CD14-positive monocyte (primary cell): ENCODE measurements around the gene SLCO3A1. TPM values are rescaled to one million over a fixed set of nuclear protein-coding genes. Genes with fewer than 3 reads are reported as not detected.

Source experiments
- DNase-seq, 3 donors: peaks; one replicate each; pipeline ENCODE4 v3.0.0-alpha.2; 2011 to 2022
- H2AFZ ChIP-seq: 2 replicates; pipeline ENCODE4 v1.6.0; 2012; ENCODE audit warnings: mild to moderate bottlenecking, low read depth, low read length, inconsistent platforms; ENCODE audit not compliant: insufficient read depth, poor library complexity, severe bottlenecking
- H3K27ac ChIP-seq, 2 donors: 1 replicate in 1 of 2; 2 replicates in 1 of 2; pipeline ENCODE4 v1.5.1; 2012 to 2013; ENCODE audit warnings: low read length in 2 of 2, control low read depth in 1 of 2, inconsistent platforms in 1 of 2, low read depth in 1 of 2, mild to moderate bottlenecking in 1 of 2
- H3K27me3 ChIP-seq, 2 donors: one replicate each; pipeline versions ENCODE4 v1.6.0 to v1.6.1; 2011 to 2013; ENCODE audit warnings: low read length in 2 of 2; ENCODE audit not compliant: control insufficient read depth in 2 of 2, insufficient read depth in 2 of 2
- H3K36me3 ChIP-seq, 2 donors: replicated peaks in 1 of 2; 1 replicate in 1 of 2; 2 replicates in 1 of 2; pipeline versions ENCODE4 v1.5.1 to v1.6.1; 2012 to 2013; ENCODE audit warnings: low read length in 2 of 2, control low read depth in 1 of 2, inconsistent platforms in 1 of 2, mild to moderate bottlenecking in 1 of 2; ENCODE audit not compliant: insufficient read depth in 2 of 2, control insufficient read depth in 1 of 2
- H3K4me1 ChIP-seq, 2 donors: 1 replicate in 1 of 2; 2 replicates in 1 of 2; pipeline versions ENCODE4 v1.5.1 to v1.6.1; 2012 to 2013; ENCODE audit warnings: low read length in 2 of 2, control low read depth in 1 of 2, inconsistent platforms in 1 of 2, mild to moderate bottlenecking in 1 of 2, moderate library complexity in 1 of 2; ENCODE audit not compliant: insufficient read depth in 2 of 2, control insufficient read depth in 1 of 2
- H3K4me2 ChIP-seq: replicated peaks from 2 replicates; pipeline ENCODE3; 2012; ENCODE audit warnings: low read length, moderate library complexity, mild to moderate bottlenecking; ENCODE audit not compliant: poor library complexity, severe bottlenecking; ENCODE audit errors: extremely low read depth
- H3K4me3 ChIP-seq, 3 experiments: fragments of 200-600 bp in 1 of 3; sonication (generic) in 1 of 3; replicated peaks in 1 of 3; 1 replicate in 2 of 3; 2 replicates in 1 of 3; pipeline ENCODE4 v1.5.1; 2011 to 2013; ENCODE audit warnings: low read length in 3 of 3, mild to moderate bottlenecking in 3 of 3, control low read depth in 2 of 3, low read depth in 2 of 3, inconsistent platforms in 1 of 3, moderate library complexity in 1 of 3
- H3K79me2 ChIP-seq: 2 replicates; pipeline ENCODE4 v1.6.0; 2012; ENCODE audit warnings: mild to moderate bottlenecking, control low read depth, inconsistent platforms, low read length, moderate library complexity; ENCODE audit not compliant: insufficient read depth
- H3K9ac ChIP-seq: 2 replicates; pipeline ENCODE4 v1.6.0; 2017; ENCODE audit warnings: low read length, mild to moderate bottlenecking; ENCODE audit not compliant: insufficient read depth, poor library complexity, severe bottlenecking
- H3K9me3 ChIP-seq, 2 donors: replicated peaks in 1 of 2; 1 replicate in 1 of 2; 2 replicates in 1 of 2; pipeline versions ENCODE4 v1.5.1 to v1.6.1; 2012 to 2013; ENCODE audit warnings: low read length in 2 of 2, control low read depth in 1 of 2; ENCODE audit not compliant: control insufficient read depth in 1 of 2, insufficient read depth in 1 of 2
- H4K20me1 ChIP-seq: 2 replicates; pipeline ENCODE4 v1.6.0; 2012; ENCODE audit warnings: mild to moderate bottlenecking, low read length, control low read depth, moderate library complexity; ENCODE audit not compliant: insufficient read depth
- H3K27ac Mint-ChIP-seq, 7 donors: one replicate each; pipeline ENCODE4 v1.8.0; 2020; ENCODE audit warnings: mild to moderate bottlenecking in 7 of 7, mixed read lengths in 7 of 7, moderate library complexity in 6 of 7, inconsistent platforms in 2 of 7
- H3K27me3 Mint-ChIP-seq, 3 donors: one replicate each; pipeline ENCODE4 v1.8.0; 2021 to 2022; ENCODE audit warnings: low read depth in 3 of 3, mild to moderate bottlenecking in 3 of 3, mixed read lengths in 3 of 3, moderate library complexity in 3 of 3, inconsistent platforms in 1 of 3
- H3K36me3 Mint-ChIP-seq, 2 donors: one replicate each; pipeline ENCODE4 v1.8.0; 2020; ENCODE audit warnings: mixed read lengths in 2 of 2, inconsistent platforms in 1 of 2, mild to moderate bottlenecking in 1 of 2
- H3K4me1 Mint-ChIP-seq: one replicate; pipeline ENCODE4 v1.8.0; 2020; ENCODE audit warnings: mild to moderate bottlenecking, mixed read lengths
- H3K4me3 Mint-ChIP-seq, 2 donors: one replicate each; pipeline ENCODE4 v1.8.0; 2020; ENCODE audit warnings: mild to moderate bottlenecking in 2 of 2, mixed read lengths in 2 of 2, moderate library complexity in 1 of 2
- H3K9me3 Mint-ChIP-seq, 7 donors: one replicate each; pipeline ENCODE4 v1.8.0; 2020 to 2022; ENCODE audit warnings: mixed read lengths in 7 of 7, mild to moderate bottlenecking in 6 of 7, moderate library complexity in 6 of 7, inconsistent platforms in 2 of 7
- WGBS: methylation state at CpG from one replicate; pipeline ENCODE4 v1.1.5; 2013; ENCODE audit warnings: missing lambda C conversion rate; ENCODE audit not compliant: insufficient coverage; 5-methylcytosine and 5-hydroxymethylcytosine counted together
- intact Hi-C, 2 donors: fragments of 100-400 bp; cut with micrococcal nuclease; formaldehyde crosslinking; loops; one replicate each; pipeline versions ENCODE4 v1.15.0 to v1.15.1; 2023
- polyA plus RNA-seq, 3 donors: library from polyadenylated mRNA; depleted of rRNA in 1 of 3; unstranded in 2 of 3; stranded (reverse) in 1 of 3; fragments of 300-500 nt in 2 of 3; fragments of >200 nt in 1 of 3; fragmentation: Illumina TruSeq in 2 of 3; gene quantifications; 1 replicate in 2 of 3; 2 replicates in 1 of 3; pipeline ENCODE4 v1.2.3, GENCODE V29; 2012 to 2021
- TF ChIP-seq, protein P1 (sequence below): fragments of 200-600 bp; IDR thresholded peaks from one replicate; pipeline ENCODE4 v1.8.0; 2022; ENCODE audit warnings: antibody characterized with exemption, mild to moderate bottlenecking

Gene SLCO3A1
- polyA plus RNA-seq, 3 donors: 53.7 to 76.2 (median 62.8) TPM

DNA sequence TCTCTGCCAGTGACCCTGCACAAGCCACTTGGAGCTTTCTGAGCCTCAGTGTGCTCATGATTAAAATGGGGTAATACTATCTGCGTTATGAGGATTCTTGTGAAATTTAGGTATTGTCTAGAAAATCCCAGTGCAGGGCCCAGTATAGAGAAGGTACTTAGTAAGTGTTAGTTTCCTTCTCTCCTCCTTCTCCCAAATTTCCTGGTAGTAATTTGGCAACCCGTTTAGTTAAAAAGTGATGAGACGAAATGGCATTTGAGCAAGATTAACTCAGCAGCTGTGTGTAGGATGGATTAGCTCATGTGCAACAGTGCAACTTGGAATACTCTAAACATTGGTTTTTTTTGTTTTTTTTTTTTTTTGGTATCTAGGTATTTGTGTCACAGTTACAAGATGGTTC is 84.6 kb downstream of the SLCO3A1 start:
- intact Hi-C loops: no loop called here
- no peaks in the 10 kb centered on the region for H3K27me3 Mint-ChIP-seq

DNA sequence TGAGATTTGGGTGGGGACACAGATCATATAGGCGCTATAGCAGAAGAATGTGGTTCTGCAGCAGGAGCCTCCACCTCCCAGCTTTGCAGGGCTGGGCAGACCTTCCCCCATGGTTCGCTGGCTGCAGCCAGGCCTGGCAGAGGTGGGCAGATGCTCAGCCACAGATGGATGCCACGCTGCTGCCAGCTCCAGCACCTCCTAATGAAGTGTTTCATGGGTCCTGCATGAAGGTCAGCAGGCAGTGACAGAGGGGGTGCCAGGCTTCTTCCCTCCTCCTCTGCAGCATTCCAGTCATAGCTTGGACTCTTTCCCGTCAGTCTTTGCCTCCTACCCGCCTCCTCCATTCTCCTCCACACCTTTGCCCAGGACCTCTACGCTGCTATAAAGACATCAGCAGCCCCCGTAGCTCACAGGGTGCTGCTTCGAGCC is 85.9 kb downstream of the SLCO3A1 start:
- TF ChIP-seq, protein P1, sequence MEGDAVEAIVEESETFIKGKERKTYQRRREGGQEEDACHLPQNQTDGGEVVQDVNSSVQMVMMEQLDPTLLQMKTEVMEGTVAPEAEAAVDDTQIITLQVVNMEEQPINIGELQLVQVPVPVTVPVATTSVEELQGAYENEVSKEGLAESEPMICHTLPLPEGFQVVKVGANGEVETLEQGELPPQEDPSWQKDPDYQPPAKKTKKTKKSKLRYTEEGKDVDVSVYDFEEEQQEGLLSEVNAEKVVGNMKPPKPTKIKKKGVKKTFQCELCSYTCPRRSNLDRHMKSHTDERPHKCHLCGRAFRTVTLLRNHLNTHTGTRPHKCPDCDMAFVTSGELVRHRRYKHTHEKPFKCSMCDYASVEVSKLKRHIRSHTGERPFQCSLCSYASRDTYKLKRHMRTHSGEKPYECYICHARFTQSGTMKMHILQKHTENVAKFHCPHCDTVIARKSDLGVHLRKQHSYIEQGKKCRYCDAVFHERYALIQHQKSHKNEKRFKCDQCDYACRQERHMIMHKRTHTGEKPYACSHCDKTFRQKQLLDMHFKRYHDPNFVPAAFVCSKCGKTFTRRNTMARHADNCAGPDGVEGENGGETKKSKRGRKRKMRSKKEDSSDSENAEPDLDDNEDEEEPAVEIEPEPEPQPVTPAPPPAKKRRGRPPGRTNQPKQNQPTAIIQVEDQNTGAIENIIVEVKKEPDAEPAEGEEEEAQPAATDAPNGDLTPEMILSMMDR: no peak
- peak overlapping the region in 1 of 2 donors; percentile 76 for H3K27ac ChIP-seq
- H3K9ac ChIP-seq: no peak overlapping the region
- intact Hi-C loops: no loop called here
- peaks cover 89% of the 10 kb centered on the region for H4K20me1 ChIP-seq
- no peaks in the 10 kb centered on the region for H3K9me3 ChIP-seq
- peaks cover 4 to 10% of the 10 kb centered on the region in 2 donors for H3K36me3 Mint-ChIP-seq
- H3K36me3 ChIP-seq: no peaks in the 10 kb centered on the region
- peaks cover 0 to 3% (median 2%) of the 10 kb centered on the region in 7 donors for H3K9me3 Mint-ChIP-seq
- H3K4me3 ChIP-seq: no peak overlapping the region
- H3K27ac Mint-ChIP-seq: peak overlapping the region in 5 of 7 donors; percentile 87 to 99 (median 98)
- peaks cover 83% of the 10 kb centered on the region for H3K4me1 Mint-ChIP-seq
- whole genome bisulfite sequencing: 91% methylated on average over 7 of the region's 8 CpGs
- H3K27me3 ChIP-seq: no peaks in the 10 kb centered on the region
- peaks cover 95% of the 10 kb centered on the region for H3K79me2 ChIP-seq
- no peak overlapping the region for H3K4me2 ChIP-seq
- H3K4me3 Mint-ChIP-seq: no peak overlapping the region
- DNase-seq: no peak
- peaks cover 67 to 89% of the 10 kb centered on the region in 2 donors for H3K4me1 ChIP-seq
- H3K27me3 Mint-ChIP-seq: peaks cover 0 to 2% (median 0%) of the 10 kb centered on the region in 3 donors
- H2AFZ ChIP-seq: no peak overlapping the region

More for the DNA sequence above, 84.6 kb downstream of the SLCO3A1 start:
- Histone ChIP-seq H3K9ac (no peak overlapping the region), H3K79me2 (peaks cover 96% of the 10 kb centered on the region), H3K4me2 (no peak overlapping the region), H3K27ac (no peak overlapping the region), H3K36me3 (no peaks in the 10 kb centered on the region), H3K4me3 (no peak overlapping the region), H3K4me1 (peaks cover 54 to 80% of the 10 kb centered on the region in 2 donors), H2AFZ (no peak overlapping the region), H3K9me3 (no peaks in the 10 kb centered on the region), H4K20me1 (peaks cover 88% of the 10 kb centered on the region), H3K27me3 (no peaks in the 10 kb centered on the region)
- Mint-ChIP-seq H3K36me3 (peaks cover 4 to 10% of the 10 kb centered on the region in 2 donors), H3K9me3 (peaks cover 0 to 6% (median 2%) of the 10 kb centered on the region in 7 donors), H3K27ac (no peak overlapping the region), H3K4me3 (no peak overlapping the region), H3K4me1 (peaks cover 70% of the 10 kb centered on the region)
- DNase-seq: peak in 1 of 3 donors; percentile 21
- WGBS: no CpG with 5 or more reads among the region's 3 CpGs
- TF ChIP-seq, protein P1: no peak
